CD14-positive monocyte (primary cell): ENCODE measurements around the gene TRAPPC5. TPM values are rescaled to one million over a fixed set of nuclear protein-coding genes. Genes with fewer than 3 reads are reported as not detected.

ENCODE experiments used
- DNase-seq, 3 donors: peaks; one replicate each; pipeline ENCODE4 v3.0.0-alpha.2; 2011 to 2022
- H2AFZ ChIP-seq: 2 replicates; pipeline ENCODE4 v1.6.0; 2012; ENCODE audit warnings: mild to moderate bottlenecking, low read depth, low read length, inconsistent platforms; ENCODE audit not compliant: insufficient read depth, poor library complexity, severe bottlenecking
- H3K27ac ChIP-seq, 2 donors: 1 replicate in 1 of 2; 2 replicates in 1 of 2; pipeline ENCODE4 v1.5.1; 2012 to 2013; ENCODE audit warnings: low read length in 2 of 2, control low read depth in 1 of 2, inconsistent platforms in 1 of 2, low read depth in 1 of 2, mild to moderate bottlenecking in 1 of 2
- H3K27me3 ChIP-seq, 2 donors: one replicate each; pipeline versions ENCODE4 v1.6.0 to v1.6.1; 2011 to 2013; ENCODE audit warnings: low read length in 2 of 2; ENCODE audit not compliant: control insufficient read depth in 2 of 2, insufficient read depth in 2 of 2
- H3K36me3 ChIP-seq, 2 donors: replicated peaks in 1 of 2; 1 replicate in 1 of 2; 2 replicates in 1 of 2; pipeline versions ENCODE4 v1.5.1 to v1.6.1; 2012 to 2013; ENCODE audit warnings: low read length in 2 of 2, control low read depth in 1 of 2, inconsistent platforms in 1 of 2, mild to moderate bottlenecking in 1 of 2; ENCODE audit not compliant: insufficient read depth in 2 of 2, control insufficient read depth in 1 of 2
- H3K4me1 ChIP-seq, 2 donors: 1 replicate in 1 of 2; 2 replicates in 1 of 2; pipeline versions ENCODE4 v1.5.1 to v1.6.1; 2012 to 2013; ENCODE audit warnings: low read length in 2 of 2, control low read depth in 1 of 2, inconsistent platforms in 1 of 2, mild to moderate bottlenecking in 1 of 2, moderate library complexity in 1 of 2; ENCODE audit not compliant: insufficient read depth in 2 of 2, control insufficient read depth in 1 of 2
- H3K4me2 ChIP-seq: replicated peaks from 2 replicates; pipeline ENCODE3; 2012; ENCODE audit warnings: low read length, moderate library complexity, mild to moderate bottlenecking; ENCODE audit not compliant: poor library complexity, severe bottlenecking; ENCODE audit errors: extremely low read depth
- H3K4me3 ChIP-seq, 3 experiments: fragments of 200-600 bp in 1 of 3; sonication (generic) in 1 of 3; replicated peaks in 1 of 3; 1 replicate in 2 of 3; 2 replicates in 1 of 3; pipeline ENCODE4 v1.5.1; 2011 to 2013; ENCODE audit warnings: low read length in 3 of 3, mild to moderate bottlenecking in 3 of 3, control low read depth in 2 of 3, low read depth in 2 of 3, inconsistent platforms in 1 of 3, moderate library complexity in 1 of 3
- H3K79me2 ChIP-seq: 2 replicates; pipeline ENCODE4 v1.6.0; 2012; ENCODE audit warnings: mild to moderate bottlenecking, control low read depth, inconsistent platforms, low read length, moderate library complexity; ENCODE audit not compliant: insufficient read depth
- H3K9ac ChIP-seq: 2 replicates; pipeline ENCODE4 v1.6.0; 2017; ENCODE audit warnings: low read length, mild to moderate bottlenecking; ENCODE audit not compliant: insufficient read depth, poor library complexity, severe bottlenecking
- H3K9me3 ChIP-seq, 2 donors: replicated peaks in 1 of 2; 1 replicate in 1 of 2; 2 replicates in 1 of 2; pipeline versions ENCODE4 v1.5.1 to v1.6.1; 2012 to 2013; ENCODE audit warnings: low read length in 2 of 2, control low read depth in 1 of 2; ENCODE audit not compliant: control insufficient read depth in 1 of 2, insufficient read depth in 1 of 2
- H4K20me1 ChIP-seq: 2 replicates; pipeline ENCODE4 v1.6.0; 2012; ENCODE audit warnings: mild to moderate bottlenecking, low read length, control low read depth, moderate library complexity; ENCODE audit not compliant: insufficient read depth
- H3K27ac Mint-ChIP-seq, 7 donors: one replicate each; pipeline ENCODE4 v1.8.0; 2020; ENCODE audit warnings: mild to moderate bottlenecking in 7 of 7, mixed read lengths in 7 of 7, moderate library complexity in 6 of 7, inconsistent platforms in 2 of 7
- H3K27me3 Mint-ChIP-seq, 3 donors: one replicate each; pipeline ENCODE4 v1.8.0; 2021 to 2022; ENCODE audit warnings: low read depth in 3 of 3, mild to moderate bottlenecking in 3 of 3, mixed read lengths in 3 of 3, moderate library complexity in 3 of 3, inconsistent platforms in 1 of 3
- H3K36me3 Mint-ChIP-seq, 2 donors: one replicate each; pipeline ENCODE4 v1.8.0; 2020; ENCODE audit warnings: mixed read lengths in 2 of 2, inconsistent platforms in 1 of 2, mild to moderate bottlenecking in 1 of 2
- H3K4me1 Mint-ChIP-seq: one replicate; pipeline ENCODE4 v1.8.0; 2020; ENCODE audit warnings: mild to moderate bottlenecking, mixed read lengths
- H3K4me3 Mint-ChIP-seq, 2 donors: one replicate each; pipeline ENCODE4 v1.8.0; 2020; ENCODE audit warnings: mild to moderate bottlenecking in 2 of 2, mixed read lengths in 2 of 2, moderate library complexity in 1 of 2
- H3K9me3 Mint-ChIP-seq, 7 donors: one replicate each; pipeline ENCODE4 v1.8.0; 2020 to 2022; ENCODE audit warnings: mixed read lengths in 7 of 7, mild to moderate bottlenecking in 6 of 7, moderate library complexity in 6 of 7, inconsistent platforms in 2 of 7
- WGBS: methylation state at CpG from one replicate; pipeline ENCODE4 v1.1.5; 2013; ENCODE audit warnings: missing lambda C conversion rate; ENCODE audit not compliant: insufficient coverage; 5-methylcytosine and 5-hydroxymethylcytosine counted together
- intact Hi-C, 2 donors: fragments of 100-400 bp; cut with micrococcal nuclease; formaldehyde crosslinking; loops; one replicate each; pipeline versions ENCODE4 v1.15.0 to v1.15.1; 2023
- polyA plus RNA-seq, 3 donors: library from polyadenylated mRNA; depleted of rRNA in 1 of 3; unstranded in 2 of 3; stranded (reverse) in 1 of 3; fragments of 300-500 nt in 2 of 3; fragments of >200 nt in 1 of 3; fragmentation: Illumina TruSeq in 2 of 3; gene quantifications; 1 replicate in 2 of 3; 2 replicates in 1 of 3; pipeline ENCODE4 v1.2.3, GENCODE V29; 2012 to 2021
- TF ChIP-seq, protein P1 (sequence below): fragments of 200-600 bp; IDR thresholded peaks from one replicate; pipeline ENCODE4 v1.8.0; 2022; ENCODE audit warnings: antibody characterized with exemption, mild to moderate bottlenecking

The TRAPPC5 gene
- polyA plus RNA-seq, 3 donors = 126 to 449 (median 414) TPM

DNA sequence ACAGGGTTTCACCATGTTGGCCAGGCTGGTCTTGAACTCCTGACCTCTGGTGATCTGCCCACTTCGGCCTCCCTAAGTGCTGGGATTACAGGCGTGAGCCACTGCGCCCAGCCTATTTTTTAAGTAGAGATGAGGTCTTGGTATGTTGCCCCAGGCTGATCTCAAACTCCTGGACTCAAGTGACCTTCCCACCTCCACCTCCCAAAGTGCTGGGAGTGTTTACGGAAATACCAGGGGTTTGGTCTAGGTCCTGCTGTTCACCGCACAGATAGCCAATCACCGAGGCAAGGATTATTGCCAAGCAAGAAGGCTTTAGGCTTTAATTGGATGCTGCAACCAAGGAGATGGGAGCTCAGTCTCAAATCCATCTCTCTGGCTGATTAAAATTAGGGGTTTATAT lies 39.7 kb downstream of the TRAPPC5 start:
- H3K4me3 Mint-ChIP-seq = no peak overlapping the region
- Histone ChIP-seq H3K4me1 (peaks cover 14% of the 10 kb centered on the region in 2 donors), H3K79me2 (no peaks in the 10 kb centered on the region), H3K27ac (no peak overlapping the region), H3K9ac (no peak overlapping the region), H3K9me3 (peaks cover 6 to 7% of the 10 kb centered on the region in 2 donors), H2AFZ (no peak overlapping the region), H3K27me3 (no peaks in the 10 kb centered on the region), H3K36me3 (no peaks in the 10 kb centered on the region), H3K4me2 (no peak overlapping the region), H3K4me3 (no peak overlapping the region), H4K20me1 (no peaks in the 10 kb centered on the region)
- TF ChIP-seq, protein P1, sequence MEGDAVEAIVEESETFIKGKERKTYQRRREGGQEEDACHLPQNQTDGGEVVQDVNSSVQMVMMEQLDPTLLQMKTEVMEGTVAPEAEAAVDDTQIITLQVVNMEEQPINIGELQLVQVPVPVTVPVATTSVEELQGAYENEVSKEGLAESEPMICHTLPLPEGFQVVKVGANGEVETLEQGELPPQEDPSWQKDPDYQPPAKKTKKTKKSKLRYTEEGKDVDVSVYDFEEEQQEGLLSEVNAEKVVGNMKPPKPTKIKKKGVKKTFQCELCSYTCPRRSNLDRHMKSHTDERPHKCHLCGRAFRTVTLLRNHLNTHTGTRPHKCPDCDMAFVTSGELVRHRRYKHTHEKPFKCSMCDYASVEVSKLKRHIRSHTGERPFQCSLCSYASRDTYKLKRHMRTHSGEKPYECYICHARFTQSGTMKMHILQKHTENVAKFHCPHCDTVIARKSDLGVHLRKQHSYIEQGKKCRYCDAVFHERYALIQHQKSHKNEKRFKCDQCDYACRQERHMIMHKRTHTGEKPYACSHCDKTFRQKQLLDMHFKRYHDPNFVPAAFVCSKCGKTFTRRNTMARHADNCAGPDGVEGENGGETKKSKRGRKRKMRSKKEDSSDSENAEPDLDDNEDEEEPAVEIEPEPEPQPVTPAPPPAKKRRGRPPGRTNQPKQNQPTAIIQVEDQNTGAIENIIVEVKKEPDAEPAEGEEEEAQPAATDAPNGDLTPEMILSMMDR = no peak
- peaks cover 3 to 14% (median 11%) of the 10 kb centered on the region in 7 donors for H3K9me3 Mint-ChIP-seq
- H3K27me3 Mint-ChIP-seq = peaks cover 0 to 4% (median 3%) of the 10 kb centered on the region in 3 donors
- WGBS = 100% methylated on average over 2 of the region's 6 CpGs
- H3K27ac Mint-ChIP-seq = no peak overlapping the region
- intact Hi-C loops = no loop called here
- peaks cover 0 to 7% of the 10 kb centered on the region in 2 donors for H3K36me3 Mint-ChIP-seq
- peaks cover 25% of the 10 kb centered on the region for H3K4me1 Mint-ChIP-seq
- DNase-seq = no peak

DNA sequence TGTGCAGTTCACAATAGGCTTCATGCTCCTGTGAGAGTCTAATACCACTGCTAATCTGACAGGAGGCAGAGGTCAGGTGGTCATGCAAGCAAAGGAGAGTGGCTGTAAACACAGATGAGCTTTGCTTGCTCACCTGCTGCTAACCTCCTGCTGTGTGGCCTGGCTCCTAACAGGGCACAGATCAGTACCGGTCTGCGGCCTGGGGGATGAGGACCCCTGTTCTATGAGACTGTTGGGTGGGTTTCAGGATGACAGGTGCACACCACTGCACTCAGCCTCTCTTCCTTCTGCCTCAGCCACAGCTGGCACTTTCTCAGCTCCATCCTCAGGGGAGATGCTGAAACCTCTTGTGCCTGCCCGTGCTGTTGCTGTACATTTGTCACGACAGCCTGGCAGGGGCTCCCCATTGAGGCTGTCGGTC lies 41.6 kb downstream of the TRAPPC5 start:
- H3K4me3 Mint-ChIP-seq = no peak overlapping the region
- no peak overlapping the region for H3K27ac Mint-ChIP-seq
- peaks cover 6 to 7% of the 10 kb centered on the region in 2 donors for H3K4me1 ChIP-seq
- H3K27me3 ChIP-seq = no peaks in the 10 kb centered on the region
- no peaks in the 10 kb centered on the region for H3K36me3 ChIP-seq
- TF ChIP-seq, protein P1 = no peak
- H3K27ac ChIP-seq = no peak overlapping the region
- H3K9me3 ChIP-seq = no peaks in the 10 kb centered on the region
- H4K20me1 ChIP-seq = no peaks in the 10 kb centered on the region
- peaks cover 0 to 3% (median 1%) of the 10 kb centered on the region in 3 donors for H3K27me3 Mint-ChIP-seq
- peaks cover 0 to 2% of the 10 kb centered on the region in 2 donors for H3K36me3 Mint-ChIP-seq
- no peak overlapping the region for H2AFZ ChIP-seq
- H3K4me2 ChIP-seq = no peak overlapping the region
- H3K9ac ChIP-seq = no peak overlapping the region
- no peak for DNase-seq
- 87% methylated on average over 4 of the region's 5 CpGs for WGBS
- H3K4me3 ChIP-seq = no peak overlapping the region
- intact Hi-C loops = no loop called here
- H3K4me1 Mint-ChIP-seq = peaks cover 16% of the 10 kb centered on the region
- peaks cover 0 to 11% (median 2%) of the 10 kb centered on the region in 7 donors for H3K9me3 Mint-ChIP-seq
- no peaks in the 10 kb centered on the region for H3K79me2 ChIP-seq
